Measurements from ENCODE around the gene GTPBP3. TPM values are rescaled to one million over a fixed set of nuclear protein-coding genes. Genes with fewer than 3 reads are reported as not detected.

The GTPBP3 gene
- total RNA-seq, 4 donors from 2014 or later = 9.3 to 20.2 (median 15.6) TPM

GRCh38 chr19:17341845-17342244 is 4.5 kb downstream of the GTPBP3 start:
- H3K36me3 ChIP-seq = peaks cover 0 to 34% of the 10 kb centered on the region in 2 donors
- no peak for ATAC-seq
- TF ChIP-seq EP300 (IDR thresholded peaks at IDR 0.05) (no peak), CTCF (IDR thresholded peaks at IDR 0.05) (no peak), POLR2AphosphoS5 (IDR thresholded peaks at IDR 0.05) (no peak), POLR2A (IDR thresholded peaks at IDR 0.05) (no peak)
- no peaks in the 10 kb centered on the region for H3K27me3 ChIP-seq
- H3K4me3 ChIP-seq = no peak overlapping the region
- H3K27ac ChIP-seq = no peak overlapping the region
- no peaks in the 10 kb centered on the region for H3K9me3 ChIP-seq
- WGBS, 2 donors (ENCODE audit: low coverage in 1 of 2) = 82 to 89% methylated on average over 5 of the region's 7 CpGs
- H3K4me1 ChIP-seq = peaks cover 0 to 27% (median 10%) of the 10 kb centered on the region in 3 donors

- Histone ChIP-seq H3K9me3 (no peaks in the 10 kb centered on the region), H3K36me3 (peaks cover 0 to 14% of the 10 kb centered on the region in 2 donors), H3K27me3 (peaks cover 28% of the 10 kb centered on the region), H3K4me1 (peaks cover 0 to 36% (median 0%) of the 10 kb centered on the region in 3 donors), H3K4me3 (no peak overlapping the region), H3K27ac (peak overlapping the region in 3 of 4 donors; percentile 28 to 64 (median 55))
- TF ChIP-seq CTCF (IDR thresholded peaks at IDR 0.05) (peak in 3 of 4 experiments; percentile 90 to 97 (median 94)), POLR2A (IDR thresholded peaks at IDR 0.05) (no peak)
- peak; percentile 78 for ATAC-seq
- WGBS, 2 donors (ENCODE audit: low coverage in 1 of 2) = 7% methylated on average over 17 of the region's 24 CpGs; no CpG with 5 or more reads in 1 of the 2 donors
Measured at GRCh38 chr19:17346109-17346671, 8.8 kb downstream of the GTPBP3 start.

DNA sequence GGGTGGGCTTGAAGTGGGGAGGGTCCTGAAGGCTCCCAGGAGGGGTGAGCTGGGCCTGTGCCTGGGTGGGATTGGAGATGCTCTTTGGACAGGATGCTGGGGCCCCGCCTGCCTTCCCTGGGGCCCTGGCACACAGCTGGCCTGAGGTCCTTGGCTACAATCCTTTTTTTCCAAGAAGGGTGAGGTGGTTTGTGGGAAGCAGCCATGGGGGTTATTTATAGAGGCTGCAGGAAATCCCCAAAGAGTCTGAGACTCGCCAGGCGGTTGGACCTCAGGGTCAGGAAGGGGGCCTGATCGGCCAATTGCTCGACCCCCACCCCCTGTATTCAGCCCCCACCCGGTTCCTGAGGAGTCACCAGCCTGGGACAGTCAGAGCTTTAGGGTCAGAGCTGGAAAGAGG is 10.0 kb downstream of the GTPBP3 start:
- WGBS, 2 donors (ENCODE audit: low coverage in 1 of 2) = 0% methylated on average over 5 of the region's 6 CpGs; no CpG with 5 or more reads in 1 of the 2 donors
- H3K27ac ChIP-seq = peak overlapping the region in 3 of 4 donors; percentile 55 to 64 (median 55)

DNA sequence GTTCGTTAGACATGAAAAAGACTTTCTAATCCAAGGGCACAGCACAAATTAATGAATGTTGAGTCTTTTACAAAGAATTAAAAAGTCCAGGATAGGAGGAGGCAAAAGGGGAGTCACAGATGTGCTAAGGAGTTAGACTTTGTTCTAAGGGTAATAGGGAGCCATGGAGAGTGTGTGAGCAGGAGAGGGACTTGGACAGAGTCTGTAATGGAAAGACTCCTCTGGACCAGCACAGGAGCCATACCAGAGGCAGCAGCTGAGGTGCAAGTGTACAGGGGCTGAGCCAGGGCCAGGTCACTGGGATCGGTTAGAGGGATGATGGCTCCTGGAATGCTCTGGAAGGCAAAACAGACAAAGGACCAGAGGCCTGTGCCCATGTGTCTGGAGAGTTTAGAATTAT is 10.5 kb downstream of the GTPBP3 start:
- no peak overlapping the region for H3K4me3 ChIP-seq
- H3K4me1 ChIP-seq = peaks cover 0 to 36% (median 0%) of the 10 kb centered on the region in 3 donors
- H3K27me3 ChIP-seq = peaks cover 45% of the 10 kb centered on the region
- whole genome bisulfite sequencing, 2 donors (ENCODE audit: low coverage in 1 of 2) = 48 to 70% methylated on average over 2 of the region's 2 CpGs
- no peaks in the 10 kb centered on the region for H3K9me3 ChIP-seq
- H3K27ac ChIP-seq = peak overlapping the region in 3 of 4 donors; percentile 55 to 64 (median 55)
- ATAC-seq = no peak
- TF ChIP-seq CTCF (IDR thresholded peaks at IDR 0.05) (no peak), EP300 (IDR thresholded peaks at IDR 0.05) (no peak), POLR2AphosphoS5 (IDR thresholded peaks at IDR 0.05) (no peak), POLR2A (IDR thresholded peaks at IDR 0.05) (no peak)
- H3K36me3 ChIP-seq = no peaks in the 10 kb centered on the region

More for the DNA sequence above, 10.0 kb downstream of the GTPBP3 start:
- H3K4me1 ChIP-seq = peaks cover 0 to 36% (median 0%) of the 10 kb centered on the region in 3 donors
- peaks cover 40% of the 10 kb centered on the region for H3K27me3 ChIP-seq
- no peaks in the 10 kb centered on the region for H3K9me3 ChIP-seq
- H3K4me3 ChIP-seq = no peak overlapping the region
- TF ChIP-seq POLR2AphosphoS5 (IDR thresholded peaks at IDR 0.05) = no peak
- no peak for TF ChIP-seq POLR2A (IDR thresholded peaks at IDR 0.05)
- TF ChIP-seq CTCF (IDR thresholded peaks at IDR 0.05) = no peak
- no peak for TF ChIP-seq EP300 (IDR thresholded peaks at IDR 0.05)
- peaks cover 0 to 2% of the 10 kb centered on the region in 2 donors for H3K36me3 ChIP-seq
- ATAC-seq = peak; percentile 21

DNA sequence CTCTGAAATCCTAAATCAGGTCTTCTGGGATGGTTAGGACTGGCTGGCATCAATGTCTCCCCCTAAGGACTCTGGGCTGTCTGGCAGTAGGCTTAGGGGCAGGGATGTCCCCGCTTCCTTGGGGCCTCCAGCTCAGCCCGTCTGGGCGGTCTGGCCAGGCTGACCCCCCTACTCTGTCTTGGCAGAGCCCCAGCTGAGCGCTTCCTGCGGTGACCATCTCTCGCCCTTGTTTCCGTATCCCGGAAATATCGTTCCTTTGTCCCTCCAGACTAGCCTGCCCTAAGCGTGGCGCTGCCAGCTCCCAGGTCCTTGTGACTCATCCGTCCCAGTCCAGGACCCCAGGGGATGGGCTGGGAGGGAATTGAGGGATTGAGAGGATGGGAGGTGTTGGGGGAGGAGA is 11.3 kb downstream of the GTPBP3 start:
- peak overlapping the region in 3 of 4 donors; percentile 55 to 64 (median 55) for H3K27ac ChIP-seq
- TF ChIP-seq POLR2A (IDR thresholded peaks at IDR 0.05) (no peak), CTCF (IDR thresholded peaks at IDR 0.05) (no peak), POLR2AphosphoS5 (IDR thresholded peaks at IDR 0.05) (peak; percentile 60), EP300 (IDR thresholded peaks at IDR 0.05) (no peak)

More for the DNA sequence above, 11.3 kb downstream of the GTPBP3 start:
- Histone ChIP-seq H3K4me1 (peaks cover 0 to 36% (median 0%) of the 10 kb centered on the region in 3 donors), H3K36me3 (no peaks in the 10 kb centered on the region), H3K4me3 (no peak overlapping the region), H3K27me3 (peaks cover 50% of the 10 kb centered on the region), H3K9me3 (no peaks in the 10 kb centered on the region)
- WGBS, 2 donors (ENCODE audit: low coverage in 1 of 2) = no CpG with 5 or more reads among the region's 12 CpGs
- peak; percentile 74 for ATAC-seq
